GM21576 (cell line): Measurements from ENCODE around the gene RND3.

Experiments used
- ATAC-seq: cut with Tn5 transposase; IDR thresholded peaks from one replicate; pipeline ENCODE4 v1.9.1; 2021; ENCODE audit warnings: mild to moderate bottlenecking, moderate library complexity; ENCODE audit not compliant: unreplicated experiment

Gene RND3

DNA sequence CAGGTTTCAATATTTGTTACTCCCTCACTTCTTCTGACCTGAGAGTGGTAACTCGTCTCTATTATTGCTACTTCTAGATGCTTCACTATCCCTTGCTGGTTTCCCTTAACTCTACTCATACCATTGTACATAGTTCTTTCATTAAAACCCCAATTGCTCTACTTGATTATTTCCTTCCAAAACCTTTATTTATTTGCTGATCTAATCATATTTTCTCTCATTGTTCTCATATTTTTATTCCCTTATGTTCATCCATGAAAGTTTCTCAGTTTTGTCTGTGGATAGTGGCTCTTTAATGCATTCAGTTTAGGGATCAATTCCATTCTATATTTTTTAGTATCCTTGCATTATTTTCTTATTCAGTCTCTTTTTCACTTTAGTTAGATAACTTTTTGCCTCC lies 42.1 kb downstream of the RND3 start:
- ATAC-seq: no peak

GRCh38 chr2:150442484-150442883 lies 45.0 kb downstream of the RND3 start:
- no peak for ATAC-seq

DNA sequence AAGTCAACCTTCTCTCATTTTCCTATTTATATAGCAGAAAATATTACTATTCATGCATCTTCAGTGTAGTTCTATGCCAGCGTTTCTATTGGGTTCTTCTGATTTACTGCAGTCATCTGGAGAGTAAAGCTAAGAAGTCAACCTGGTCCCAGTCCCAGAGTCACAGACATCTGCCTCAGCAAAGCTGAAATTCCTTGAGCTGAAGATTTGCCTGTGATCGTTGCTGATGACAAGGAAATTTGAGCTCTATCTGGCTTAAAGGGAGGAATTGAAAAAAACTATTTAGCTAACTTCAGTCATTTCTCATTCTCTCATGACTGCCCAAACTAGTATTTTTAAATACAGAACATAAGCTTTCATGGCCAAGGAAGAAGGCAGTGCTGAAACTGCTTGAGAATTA lies 45.7 kb downstream of the RND3 start:
- ATAC-seq: no peak

GRCh38 chr2:150441226-150441625 lies 46.2 kb downstream of the RND3 start:
- ATAC-seq: no peak

DNA sequence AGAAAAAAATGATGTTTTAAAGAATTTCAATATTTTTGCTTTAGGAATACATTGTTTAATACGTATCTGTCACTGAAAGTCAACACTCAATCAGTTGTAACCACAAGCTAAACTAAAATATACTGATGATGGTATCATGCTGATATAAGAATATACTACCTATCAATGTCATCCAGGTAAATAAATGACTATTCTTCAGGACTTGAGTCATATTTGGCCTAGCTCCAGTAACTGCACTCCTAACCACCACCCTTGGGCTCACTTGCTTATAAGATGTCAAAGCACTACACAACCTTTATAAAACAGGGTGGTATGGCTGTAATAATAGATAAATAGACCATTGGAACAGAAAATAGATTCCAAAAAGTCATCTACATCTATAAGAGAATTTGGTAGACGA lies 48.8 kb downstream of the RND3 start:
- no peak for ATAC-seq

- no peak for ATAC-seq
These were observed 49.4 kb downstream of the RND3 start for GRCh38 chr2:150438041-150438440.

GRCh38 chr2:150432312-150432625 lies 55.2 kb downstream of the RND3 start:
- ATAC-seq: no peak

GRCh38 chr2:150431561-150432311 lies 55.7 kb downstream of the RND3 start:
- no peak for ATAC-seq

DNA sequence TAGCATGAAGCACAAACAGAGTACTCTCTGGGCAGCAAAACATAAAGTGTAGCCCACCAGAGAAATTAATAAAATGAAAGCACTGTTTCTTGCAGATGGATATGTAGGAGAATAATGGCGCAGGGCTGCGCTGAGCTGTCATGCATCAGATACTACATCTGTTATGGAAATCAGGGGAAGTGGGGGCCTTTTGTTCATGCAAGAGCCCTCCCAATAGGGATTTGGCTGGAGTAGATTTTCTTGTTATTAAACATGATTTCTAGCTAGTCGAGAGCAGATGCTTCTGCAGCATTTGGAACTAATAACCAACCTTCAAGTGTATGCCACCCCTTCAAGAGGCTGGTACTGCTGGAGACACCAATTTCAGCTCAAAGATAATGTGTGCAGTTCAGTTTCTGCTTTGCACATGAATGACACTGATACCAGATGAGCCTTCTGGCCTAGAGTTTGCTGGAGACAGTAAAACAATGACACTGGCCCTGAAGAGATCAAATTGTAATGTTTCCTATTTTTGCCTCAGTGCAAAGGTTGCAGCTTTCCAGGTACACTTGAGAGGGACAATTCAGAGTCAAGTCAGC lies 58.0 kb downstream of the RND3 start:
- ATAC-seq: no peak

- ATAC-seq: no peak
These were observed 58.8 kb downstream of the RND3 start for GRCh38 chr2:150428641-150429040.

DNA sequence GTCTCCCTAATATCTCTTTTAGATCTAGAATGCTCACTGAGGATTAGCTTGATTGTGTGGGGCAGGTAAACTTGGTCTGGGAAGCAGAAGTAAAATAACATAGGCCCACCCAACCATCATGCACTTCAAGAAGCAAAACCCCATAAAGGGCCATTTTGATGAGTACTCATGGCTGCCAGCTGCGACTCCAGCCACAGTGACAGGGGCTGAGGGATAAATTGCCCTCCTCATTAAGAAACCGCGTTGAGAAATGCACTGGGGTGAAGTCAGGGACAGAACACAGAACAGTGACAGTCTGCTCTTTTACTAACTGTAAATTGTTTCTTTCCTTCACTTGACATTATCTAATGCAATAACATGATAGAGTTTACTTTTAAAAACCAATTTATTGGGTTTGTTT lies 60.2 kb downstream of the RND3 start:
- no peak for ATAC-seq

GRCh38 chr2:150426724-150427123 lies 60.7 kb downstream of the RND3 start:
- no peak for ATAC-seq

- no peak for ATAC-seq
These were observed 61.2 kb downstream of the RND3 start for GRCh38 chr2:150426315-150426714.

- no peak for ATAC-seq
These were observed 62.1 kb downstream of the RND3 start for GRCh38 chr2:150425121-150425955.

- ATAC-seq: no peak
These were observed 63.1 kb downstream of the RND3 start for GRCh38 chr2:150424406-150424805.

DNA sequence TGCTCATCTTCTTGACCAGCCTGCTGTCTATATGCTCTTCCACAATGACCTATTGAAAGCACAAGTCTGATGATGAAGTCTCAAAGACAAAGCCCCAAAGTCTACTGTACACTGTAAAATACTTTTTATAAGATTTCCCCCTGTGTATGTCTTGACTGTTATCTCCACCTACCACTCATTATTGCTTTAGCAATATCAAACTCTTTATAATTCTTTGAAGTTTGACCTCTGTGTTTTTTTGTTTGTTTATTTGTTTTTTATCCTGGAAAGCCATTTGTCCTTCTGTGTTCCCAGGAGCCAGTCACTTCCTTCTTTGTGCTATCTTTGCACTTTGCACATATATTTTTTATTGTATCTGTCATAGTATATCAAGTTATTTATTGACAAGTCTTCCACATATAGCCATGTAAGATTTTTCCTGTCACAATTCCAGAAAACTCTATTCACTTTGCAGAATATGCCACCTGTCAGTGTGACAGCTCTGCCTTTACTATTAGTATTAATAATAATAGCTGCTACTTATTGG lies 66.3 kb downstream of the RND3 start:
- no peak for ATAC-seq

DNA sequence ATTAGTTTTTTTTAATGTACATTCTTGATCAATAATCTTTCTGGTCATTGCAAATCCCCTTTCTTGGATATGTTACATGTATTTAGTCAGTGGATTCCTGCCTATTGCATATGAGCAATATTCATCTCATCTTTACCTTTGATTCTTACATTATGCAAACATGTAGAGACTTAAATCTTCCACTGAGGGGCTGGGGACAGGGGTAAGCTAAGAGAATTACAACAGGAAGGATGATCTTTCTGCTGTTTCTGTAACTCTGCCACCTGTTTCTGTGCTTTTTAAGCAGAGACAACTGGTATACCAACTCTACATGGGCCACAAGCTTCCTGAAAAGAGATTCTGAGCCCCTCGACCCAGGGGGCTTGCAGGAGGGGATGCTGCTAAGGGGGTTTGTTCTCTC lies 68.6 kb downstream of the RND3 start:
- no peak for ATAC-seq
